Epithelial cell of proximal tubule (primary cell): ENCODE data around the gene ACLY. TPM values are rescaled to one million over a fixed set of nuclear protein-coding genes. Genes with fewer than 3 reads are reported as not detected.
"Not testable (repeated sequence)": the region's sequence is repeated elsewhere in the genome, so short reads cannot be mapped to it uniquely, and the experiment has no call there.

Source experiments
- DNase-seq: peaks from one replicate; pipeline ENCODE4 v3.0.0-alpha.2; 2011; ENCODE audit warnings: low read depth
- H3K4me3 ChIP-seq: 2 replicates; pipeline ENCODE4 v1.5.1; 2011; ENCODE audit warnings: low read depth, mild to moderate bottlenecking, low read length
- CTCF ChIP-seq: conservative IDR thresholded peaks from 2 replicates; pipeline ENCODE4 v1.5.1; 2012; ENCODE audit warnings: low read depth, mild to moderate bottlenecking, low read length
- total RNA-seq: library from RNA; depleted of rRNA; stranded (reverse); fragments of >200 nt; gene quantifications from 2 replicates; pipeline ENCODE4 v1.2.3, GENCODE V29; 2015

Gene ACLY
- total RNA-seq, 1 donor from 2014 or later, result 193 TPM

DNA sequence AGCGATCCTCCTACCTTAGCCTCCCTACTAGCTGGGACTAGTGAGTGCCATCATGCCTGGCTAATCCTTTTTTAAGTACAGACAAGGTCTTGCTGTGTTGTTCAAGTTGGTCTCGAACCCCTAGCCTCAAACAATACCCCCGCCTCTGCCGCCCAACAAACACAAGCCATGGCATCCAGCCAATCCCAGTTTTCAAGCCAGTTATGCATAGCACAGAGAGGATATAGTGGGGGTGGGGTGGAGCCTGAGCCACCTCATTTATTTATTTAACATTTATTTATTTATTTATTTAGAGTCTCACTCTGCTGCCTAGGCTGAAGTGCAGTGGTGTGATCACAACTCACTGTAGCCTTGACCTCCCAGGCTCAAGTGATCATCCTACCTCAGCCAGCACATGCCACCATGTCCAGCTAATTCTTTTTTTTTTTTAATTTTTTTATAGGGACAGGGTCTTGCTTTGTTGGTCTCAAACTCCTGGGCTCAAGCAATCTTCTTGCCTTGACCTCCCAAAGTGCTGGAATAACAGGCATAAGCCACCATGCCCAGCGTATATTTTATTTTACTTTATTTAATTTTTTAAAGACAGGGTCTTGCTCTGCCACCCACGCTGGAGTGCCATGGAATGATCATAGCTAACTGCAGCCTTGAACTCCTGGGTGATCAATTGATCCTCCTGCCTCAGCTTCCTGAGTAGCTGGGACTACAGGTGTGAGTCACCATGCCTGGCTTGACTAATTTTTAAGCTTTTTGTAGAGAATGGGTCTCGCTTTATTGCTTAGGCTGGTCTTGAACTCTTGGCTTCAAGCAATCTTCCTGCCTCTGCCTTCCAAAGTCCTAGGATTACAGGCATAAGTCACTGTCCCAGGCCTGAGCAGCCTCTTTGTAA is 27.4 kb downstream of the ACLY start:
- TF ChIP-seq CTCF, result no peak
- H3K4me3 ChIP-seq, result no peak overlapping the region
- no peak for DNase-seq

- DNase-seq, result no peak
- H3K4me3 ChIP-seq, result no peak overlapping the region
- TF ChIP-seq CTCF, result no peak
Observed at GRCh38 chr17:41888332-41888965, 30.3 kb downstream of the ACLY start.

- H3K4me3 ChIP-seq, result no peak overlapping the region
- DNase-seq, result no peak
- TF ChIP-seq CTCF, result peak; percentile 31
Observed at GRCh38 chr17:41885733-41886132, 33.0 kb downstream of the ACLY start.

GRCh38 chr17:41882756-41883155 is 36.0 kb downstream of the ACLY start:
- H3K4me3 ChIP-seq, result no peak overlapping the region
- TF ChIP-seq CTCF, result no peak
- no peak for DNase-seq

- no peak for TF ChIP-seq CTCF
- no peak for DNase-seq
- no peak overlapping the region for H3K4me3 ChIP-seq
Observed at GRCh38 chr17:41880130-41880529, 38.6 kb downstream of the ACLY start.

- H3K4me3 ChIP-seq, DNase-seq: not testable (repeated sequence)
Observed at GRCh38 chr17:41874293-41874670, 44.5 kb downstream of the ACLY start.

- no peak overlapping the region for H3K4me3 ChIP-seq
- TF ChIP-seq CTCF, result no peak
- no peak for DNase-seq
Observed at GRCh38 chr17:41873559-41874292, 45.0 kb downstream of the ACLY start.
